Stimulated activated memory B cell treated with anti-CD40 and anti-IgM and Interleukin-4, amounts not matched to agents 10 μg/mL and 1 μg/mL and 100 μg/mL, for 72 hours (primary cell): ENCODE measurements around the gene PLCG1.

Experiments used
- ATAC-seq: fragments of 150-1000 bp; cut with Tn5 transposase; 2 replicates; pipeline ENCODE4 v1.10.0; 2021
- H3K27ac Mint-ChIP-seq: one replicate; pipeline ENCODE4 v1.8.0; 2022; ENCODE audit warnings: mild to moderate bottlenecking, mixed read lengths
- H3K27me3 Mint-ChIP-seq: one replicate; pipeline ENCODE4 v1.8.0; 2022; ENCODE audit warnings: mixed read lengths
- H3K36me3 Mint-ChIP-seq: one replicate; pipeline ENCODE4 v1.8.0; 2022; ENCODE audit warnings: mixed read lengths
- H3K4me1 Mint-ChIP-seq: one replicate; pipeline ENCODE4 v1.8.0; 2022; ENCODE audit warnings: mixed read lengths
- H3K4me3 Mint-ChIP-seq: one replicate; pipeline ENCODE4 v1.8.0; 2022; ENCODE audit warnings: mild to moderate bottlenecking, moderate library complexity, mixed read lengths
- H3K9me3 Mint-ChIP-seq: one replicate; pipeline ENCODE4 v1.8.0; 2022; ENCODE audit warnings: mixed read lengths

PLCG1 gene

DNA sequence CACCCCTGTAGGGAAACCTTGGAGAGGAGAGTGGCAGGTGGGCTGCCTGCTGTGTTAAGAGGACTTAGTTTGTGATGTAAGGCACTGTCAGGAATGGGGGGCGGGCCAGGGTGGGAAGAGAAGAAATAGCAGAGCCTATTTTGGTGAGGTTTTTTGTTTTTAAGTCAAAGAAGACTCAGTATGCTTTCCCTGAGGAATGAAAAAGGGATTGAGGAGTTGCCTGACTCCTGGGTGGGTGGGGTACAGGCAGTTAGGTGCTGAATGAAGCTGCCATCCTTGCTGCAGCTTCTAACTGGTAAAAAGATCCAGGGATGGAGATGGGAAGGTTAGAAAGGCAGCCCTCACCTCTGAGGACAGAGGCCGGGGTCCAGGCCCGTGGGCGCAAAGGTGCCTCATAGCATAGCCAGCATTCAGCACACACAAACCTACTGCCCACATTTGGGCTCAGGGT, 37.9 kb downstream of the PLCG1 start:
- H3K4me3 Mint-ChIP-seq = no peak overlapping the region
- H3K4me1 Mint-ChIP-seq = no peaks in the 10 kb centered on the region
- peaks cover 32% of the 10 kb centered on the region for H3K36me3 Mint-ChIP-seq
- no peaks in the 10 kb centered on the region for H3K9me3 Mint-ChIP-seq
- ATAC-seq = no peak
- no peaks in the 10 kb centered on the region for H3K27me3 Mint-ChIP-seq
- H3K27ac Mint-ChIP-seq = no peak overlapping the region

DNA sequence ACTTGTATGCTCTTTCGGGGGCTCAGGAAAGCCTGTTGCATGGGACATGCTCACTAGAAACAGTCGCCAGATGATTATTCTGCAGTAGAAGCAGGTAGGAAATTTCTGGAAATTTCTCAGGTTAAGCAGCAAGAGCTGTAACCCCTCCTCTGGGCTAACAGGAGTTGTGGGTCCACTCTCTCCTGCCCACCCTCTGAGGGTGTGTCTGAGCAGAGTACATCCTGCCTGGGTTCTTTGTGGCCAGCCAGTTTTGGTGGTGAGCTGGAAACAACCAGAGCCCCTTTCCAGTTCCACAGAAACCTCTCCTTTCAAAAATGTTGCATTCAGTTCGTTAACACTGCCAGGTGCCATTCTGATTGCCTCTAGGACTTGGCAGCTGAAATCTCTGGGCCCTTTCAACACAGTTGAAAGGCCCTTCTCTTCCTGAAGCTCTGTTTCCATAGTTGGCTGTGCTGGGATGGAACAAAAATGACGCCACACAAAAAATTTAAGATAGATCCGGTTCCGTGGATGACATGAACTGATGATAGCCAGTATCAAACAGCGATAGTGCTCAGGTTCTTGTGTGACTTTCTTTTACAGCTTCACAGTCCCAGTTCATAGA, 38.5 kb downstream of the PLCG1 start:
- no peak overlapping the region for H3K4me3 Mint-ChIP-seq
- no peak for ATAC-seq
- no peaks in the 10 kb centered on the region for H3K27me3 Mint-ChIP-seq
- no peaks in the 10 kb centered on the region for H3K9me3 Mint-ChIP-seq
- H3K36me3 Mint-ChIP-seq = peaks cover 26% of the 10 kb centered on the region
- H3K4me1 Mint-ChIP-seq = no peaks in the 10 kb centered on the region
- no peak overlapping the region for H3K27ac Mint-ChIP-seq

DNA sequence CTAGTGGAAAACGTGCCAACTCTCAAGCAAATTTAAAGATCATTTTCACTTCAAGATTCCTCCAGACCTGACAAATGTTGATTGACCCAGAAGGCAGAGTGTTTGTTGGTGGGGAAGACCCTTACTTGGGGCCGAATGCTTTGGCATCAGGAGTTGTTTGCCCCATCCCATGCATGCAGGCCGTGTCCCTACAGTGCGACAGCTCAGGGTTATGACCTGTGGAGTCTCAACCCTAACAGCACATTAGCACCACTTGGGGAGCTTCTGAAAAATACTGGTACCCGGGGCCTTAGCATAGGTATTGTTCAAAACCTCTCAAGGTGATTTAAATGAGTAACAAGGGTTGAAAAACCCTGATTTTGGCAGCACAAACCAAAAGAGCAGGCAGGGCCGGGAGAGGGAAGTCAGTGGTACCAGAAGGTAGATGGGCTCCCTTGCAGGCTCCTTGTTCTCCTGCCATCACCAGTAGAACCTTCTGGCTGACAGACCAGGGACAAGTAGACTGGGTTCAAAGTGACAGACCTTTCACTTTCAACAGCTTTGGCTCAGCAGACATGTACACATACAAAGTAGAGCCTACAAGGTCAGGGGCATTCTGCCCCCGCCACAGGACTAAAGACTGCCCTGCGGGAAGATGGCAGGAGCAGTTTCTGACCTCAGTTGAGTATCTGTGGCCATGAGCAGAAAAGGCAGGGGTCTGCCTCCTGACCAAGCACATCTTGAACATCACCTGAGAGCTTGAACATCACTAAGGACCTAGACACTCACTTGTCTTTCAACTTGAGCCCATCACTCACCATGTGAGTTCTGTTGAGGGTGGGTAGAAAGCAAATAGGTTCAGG, 39.6 kb downstream of the PLCG1 start:
- Mint-ChIP-seq H3K36me3 (peaks cover 15% of the 10 kb centered on the region), H3K27me3 (no peaks in the 10 kb centered on the region), H3K4me1 (no peaks in the 10 kb centered on the region), H3K27ac (no peak overlapping the region), H3K4me3 (no peak overlapping the region), H3K9me3 (no peaks in the 10 kb centered on the region)
- no peak for ATAC-seq

DNA sequence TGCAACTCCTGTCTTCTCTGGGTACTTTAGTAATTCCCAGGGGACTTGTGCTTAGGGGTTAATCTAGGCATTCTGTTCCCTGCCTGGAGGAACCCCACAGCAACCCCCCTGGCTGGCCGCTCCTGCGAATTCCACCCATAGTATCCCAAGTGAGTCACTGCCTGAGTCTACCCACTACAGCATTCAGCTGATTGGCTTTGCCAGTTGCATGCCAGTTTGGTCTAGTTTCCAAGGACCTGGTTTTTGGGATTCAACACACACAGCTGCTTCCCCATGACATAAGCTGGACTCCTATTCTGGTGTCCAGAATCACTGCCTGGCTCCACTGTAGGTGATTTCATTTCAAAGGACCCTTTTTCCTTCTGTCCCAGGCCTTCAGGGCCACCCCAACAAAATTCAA, 40.3 kb downstream of the PLCG1 start:
- ATAC-seq = no peak
- H3K27me3 Mint-ChIP-seq = no peaks in the 10 kb centered on the region
- H3K36me3 Mint-ChIP-seq = peaks cover 13% of the 10 kb centered on the region
- H3K4me3 Mint-ChIP-seq = no peak overlapping the region
- H3K27ac Mint-ChIP-seq = no peak overlapping the region
- H3K4me1 Mint-ChIP-seq = no peaks in the 10 kb centered on the region
- no peaks in the 10 kb centered on the region for H3K9me3 Mint-ChIP-seq

DNA sequence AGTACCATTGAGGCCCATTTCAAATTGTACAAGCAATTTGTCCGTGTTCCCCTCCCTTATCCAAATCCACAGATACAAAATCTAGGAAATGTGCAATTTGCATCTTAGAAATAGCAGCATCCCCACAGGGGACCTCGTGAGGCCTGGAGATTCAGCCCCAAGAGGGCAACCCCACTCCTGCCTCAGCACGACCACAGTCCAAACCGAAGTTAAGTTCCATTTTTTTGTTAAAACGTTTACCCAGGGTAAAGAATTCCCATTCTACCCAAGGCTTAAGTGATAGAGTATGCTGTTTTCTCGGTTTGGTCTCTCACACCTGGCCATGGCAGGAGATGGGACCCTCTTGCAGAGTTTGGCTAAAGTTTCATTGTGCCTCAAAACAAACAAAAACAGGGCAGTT, 41.2 kb downstream of the PLCG1 start:
- no peak for ATAC-seq
- Mint-ChIP-seq H3K36me3 (peaks cover 13% of the 10 kb centered on the region), H3K27ac (no peak overlapping the region), H3K9me3 (no peaks in the 10 kb centered on the region), H3K4me1 (no peaks in the 10 kb centered on the region), H3K27me3 (no peaks in the 10 kb centered on the region), H3K4me3 (no peak overlapping the region)

DNA sequence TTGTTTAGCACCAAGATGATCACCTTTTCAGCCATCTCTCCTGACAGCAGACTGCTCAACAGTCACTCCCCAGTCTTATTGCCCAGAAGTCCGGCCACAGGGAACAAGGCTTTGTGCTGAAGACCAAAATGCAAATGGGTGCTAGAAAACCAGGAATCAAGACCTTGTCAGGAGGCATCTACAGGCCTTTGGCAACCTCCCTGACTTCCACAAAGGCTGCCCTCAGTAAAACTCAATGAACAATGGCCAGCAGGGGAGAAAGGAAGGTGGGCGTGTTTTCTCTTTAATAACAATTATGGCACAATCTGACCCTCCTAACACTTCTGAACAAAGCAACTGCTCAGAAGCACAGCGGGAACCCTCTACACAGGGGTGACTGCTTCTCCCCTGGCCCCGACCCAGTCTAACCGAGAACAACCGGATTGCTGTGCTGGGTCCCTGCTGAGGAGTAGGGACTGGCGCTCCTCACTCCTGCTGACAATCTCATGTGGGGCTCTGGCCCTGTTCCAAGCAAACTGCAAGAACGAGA, 41.6 kb downstream of the PLCG1 start:
- Mint-ChIP-seq H3K4me3 (no peak overlapping the region), H3K9me3 (no peaks in the 10 kb centered on the region), H3K27me3 (no peaks in the 10 kb centered on the region), H3K36me3 (peaks cover 8% of the 10 kb centered on the region), H3K27ac (no peak overlapping the region), H3K4me1 (no peaks in the 10 kb centered on the region)
- no peak for ATAC-seq

DNA sequence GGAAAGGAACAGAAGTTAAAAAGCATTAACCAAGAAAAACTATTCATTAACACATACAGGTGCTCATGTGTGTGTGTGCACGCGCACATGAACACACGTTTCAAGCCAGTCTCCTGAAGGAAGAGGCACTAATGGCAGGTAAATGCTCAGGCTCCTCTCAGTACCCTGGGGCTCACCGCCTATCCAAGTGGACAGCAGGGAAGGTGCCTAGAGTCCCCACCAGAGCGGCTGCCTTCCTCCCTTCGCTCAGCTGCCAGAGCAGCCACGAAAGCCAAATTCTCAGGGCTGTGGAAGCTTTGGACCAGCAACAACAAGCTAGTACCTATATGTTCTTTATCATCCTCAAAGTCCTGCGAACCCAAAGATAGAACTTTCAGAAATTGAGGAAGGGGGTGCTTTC, 42.6 kb downstream of the PLCG1 start:
- Mint-ChIP-seq H3K27ac (no peak overlapping the region), H3K4me1 (no peaks in the 10 kb centered on the region), H3K9me3 (no peaks in the 10 kb centered on the region), H3K36me3 (peaks cover 1% of the 10 kb centered on the region), H3K27me3 (no peaks in the 10 kb centered on the region), H3K4me3 (no peak overlapping the region)
- no peak for ATAC-seq

DNA sequence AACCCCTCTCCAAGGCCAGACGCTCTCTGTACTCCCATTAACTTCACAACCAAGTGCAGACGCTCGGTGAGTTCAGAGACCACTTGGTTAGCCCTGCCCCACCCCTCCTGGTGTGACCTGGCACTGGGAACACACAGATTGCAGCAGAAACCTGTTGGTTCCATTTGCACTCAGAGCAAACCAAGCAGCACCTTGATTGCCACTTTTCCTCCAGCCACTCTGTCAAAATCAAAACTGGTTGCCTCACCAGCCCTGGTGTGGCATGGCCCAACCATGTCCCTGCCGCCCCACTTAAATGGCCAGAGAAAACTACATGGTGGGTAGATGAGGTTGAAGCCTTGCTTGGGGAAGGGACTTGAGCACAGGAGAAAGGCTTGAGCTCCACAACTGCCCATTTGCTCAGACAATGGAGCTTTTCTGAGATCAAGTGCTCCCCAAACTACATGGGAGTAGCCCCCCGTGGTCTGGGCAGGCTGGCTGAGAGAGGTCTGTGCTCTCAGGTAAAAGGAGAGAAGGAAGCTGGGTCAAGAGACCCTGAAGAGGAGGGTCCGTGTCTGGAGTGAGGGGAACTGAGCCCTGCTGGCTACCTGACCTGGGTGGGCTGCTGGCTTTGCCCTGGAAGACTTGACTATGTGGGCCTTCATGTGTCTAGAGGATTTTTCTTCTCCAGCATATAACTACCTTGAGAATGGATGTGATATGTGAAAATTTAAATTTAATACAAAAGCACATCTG, 43.4 kb downstream of the PLCG1 start:
- Mint-ChIP-seq H3K4me3 (no peak overlapping the region), H3K27ac (no peak overlapping the region), H3K4me1 (no peaks in the 10 kb centered on the region), H3K9me3 (no peaks in the 10 kb centered on the region), H3K36me3 (no peaks in the 10 kb centered on the region), H3K27me3 (no peaks in the 10 kb centered on the region)
- ATAC-seq = no peak

DNA sequence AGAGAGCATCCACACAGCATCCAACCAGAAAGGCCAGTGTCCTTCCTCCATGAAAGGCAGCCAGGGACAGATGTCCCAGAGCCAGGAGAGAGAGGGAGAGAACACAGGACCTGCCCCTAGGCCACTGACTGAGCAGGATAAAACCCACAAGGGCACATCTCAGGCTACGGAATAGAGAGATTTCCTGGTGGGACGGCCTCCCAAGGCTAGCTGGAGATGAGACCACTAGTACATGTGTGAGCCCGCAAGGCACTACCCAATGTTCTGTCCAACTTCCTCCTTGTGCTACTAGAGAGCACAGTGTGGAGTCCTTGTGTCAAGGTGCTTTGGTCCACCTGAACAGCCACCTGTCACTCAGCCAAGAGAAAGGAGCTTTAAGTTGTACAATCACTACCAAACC, 44.2 kb downstream of the PLCG1 start:
- ATAC-seq = no peak
- H3K4me1 Mint-ChIP-seq = no peaks in the 10 kb centered on the region
- H3K27ac Mint-ChIP-seq = no peak overlapping the region
- H3K4me3 Mint-ChIP-seq = no peak overlapping the region
- H3K27me3 Mint-ChIP-seq = no peaks in the 10 kb centered on the region
- H3K9me3 Mint-ChIP-seq = no peaks in the 10 kb centered on the region
- H3K36me3 Mint-ChIP-seq = no peaks in the 10 kb centered on the region

DNA sequence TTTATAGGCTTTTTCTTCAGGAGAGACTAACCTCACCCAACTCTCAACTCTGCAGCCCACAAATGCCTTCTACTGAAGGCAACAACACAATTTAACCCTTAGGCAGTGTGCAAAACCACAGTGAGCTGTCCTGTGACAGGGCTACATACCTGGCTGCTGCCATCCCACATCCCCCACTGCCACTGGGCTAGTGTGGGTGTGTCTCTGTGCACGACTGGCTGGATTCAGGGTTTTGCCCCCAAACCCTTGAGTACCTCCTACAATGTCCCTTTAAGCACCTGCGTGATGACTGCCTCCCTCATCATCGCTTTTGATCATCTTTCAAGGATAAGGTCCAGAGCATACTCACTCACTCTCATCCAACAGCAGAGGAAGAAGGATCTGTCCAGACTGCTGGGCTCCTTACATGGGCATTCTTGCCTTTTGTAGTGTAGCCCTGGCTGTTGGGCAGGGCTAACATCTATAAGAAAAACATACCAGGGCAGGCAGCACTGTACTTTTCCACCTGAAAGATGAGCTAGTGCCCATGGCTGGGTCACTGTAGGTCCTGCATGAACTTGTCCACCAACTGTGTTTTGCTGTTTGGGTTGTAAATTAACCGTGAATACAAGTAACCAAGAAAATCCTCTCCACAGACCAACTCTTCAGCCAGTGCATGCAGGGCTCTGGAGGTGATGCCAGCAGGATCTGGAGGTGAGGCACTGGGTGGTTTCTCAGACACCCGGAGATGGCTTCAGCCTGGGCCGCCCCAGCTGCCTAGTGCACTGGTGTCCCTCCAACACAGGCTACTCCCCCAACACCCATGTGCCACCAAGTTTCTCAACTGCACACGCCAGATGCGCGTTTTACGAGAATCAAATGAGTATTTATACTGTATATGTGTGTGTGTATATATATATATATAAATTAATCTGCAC, 45.2 kb downstream of the PLCG1 start:
- no peak for ATAC-seq
- no peak overlapping the region for H3K4me3 Mint-ChIP-seq
- no peaks in the 10 kb centered on the region for H3K9me3 Mint-ChIP-seq
- H3K27me3 Mint-ChIP-seq = no peaks in the 10 kb centered on the region
- no peak overlapping the region for H3K27ac Mint-ChIP-seq
- no peaks in the 10 kb centered on the region for H3K36me3 Mint-ChIP-seq
- no peaks in the 10 kb centered on the region for H3K4me1 Mint-ChIP-seq

DNA sequence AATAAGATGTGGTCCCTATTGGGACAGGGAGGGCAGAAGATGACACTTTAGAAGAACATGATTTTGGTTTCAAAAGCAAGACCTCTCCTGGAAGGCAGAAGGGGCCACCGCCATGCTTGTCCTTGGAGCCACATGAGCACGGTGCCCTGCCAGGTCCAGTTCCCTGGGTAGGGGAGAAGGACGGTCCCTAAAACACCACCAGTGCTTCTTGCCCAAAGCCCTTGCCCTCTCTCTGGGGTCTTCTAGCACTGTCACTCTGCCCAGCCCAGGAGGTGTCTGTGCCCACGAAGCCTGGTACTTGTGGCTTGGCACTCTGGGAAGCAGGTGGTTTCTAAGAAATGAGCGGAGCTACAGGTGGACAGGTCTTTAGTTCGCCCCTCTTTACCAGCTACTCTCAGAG, 46.0 kb downstream of the PLCG1 start:
- Mint-ChIP-seq H3K9me3 (peaks cover 3% of the 10 kb centered on the region), H3K4me3 (no peak overlapping the region), H3K36me3 (no peaks in the 10 kb centered on the region), H3K27me3 (no peaks in the 10 kb centered on the region), H3K4me1 (no peaks in the 10 kb centered on the region), H3K27ac (no peak overlapping the region)
- ATAC-seq = no peak

DNA sequence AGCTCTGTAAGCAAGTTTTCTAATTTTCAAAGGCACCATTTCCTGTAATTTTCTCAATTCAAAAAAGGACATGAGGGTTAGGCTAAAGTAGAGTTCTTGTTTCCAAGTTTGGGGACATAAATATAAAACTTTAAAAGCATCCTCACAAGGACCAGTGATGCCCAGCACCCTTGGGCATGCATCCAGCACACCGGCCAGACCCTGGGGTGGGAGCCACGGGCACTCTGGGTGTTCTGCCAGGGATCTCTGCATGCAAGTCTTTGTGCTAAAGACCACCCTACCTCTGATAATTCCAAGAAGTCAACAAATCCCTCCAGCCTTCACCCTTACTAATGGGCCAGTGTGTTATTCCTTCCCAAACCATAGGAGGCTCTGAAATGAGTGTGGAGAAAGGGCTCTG, 46.5 kb downstream of the PLCG1 start:
- Mint-ChIP-seq H3K27me3 (no peaks in the 10 kb centered on the region), H3K36me3 (peaks cover 2% of the 10 kb centered on the region), H3K4me1 (no peaks in the 10 kb centered on the region), H3K4me3 (no peak overlapping the region), H3K27ac (no peak overlapping the region), H3K9me3 (peaks cover 3% of the 10 kb centered on the region)
- ATAC-seq = no peak

DNA sequence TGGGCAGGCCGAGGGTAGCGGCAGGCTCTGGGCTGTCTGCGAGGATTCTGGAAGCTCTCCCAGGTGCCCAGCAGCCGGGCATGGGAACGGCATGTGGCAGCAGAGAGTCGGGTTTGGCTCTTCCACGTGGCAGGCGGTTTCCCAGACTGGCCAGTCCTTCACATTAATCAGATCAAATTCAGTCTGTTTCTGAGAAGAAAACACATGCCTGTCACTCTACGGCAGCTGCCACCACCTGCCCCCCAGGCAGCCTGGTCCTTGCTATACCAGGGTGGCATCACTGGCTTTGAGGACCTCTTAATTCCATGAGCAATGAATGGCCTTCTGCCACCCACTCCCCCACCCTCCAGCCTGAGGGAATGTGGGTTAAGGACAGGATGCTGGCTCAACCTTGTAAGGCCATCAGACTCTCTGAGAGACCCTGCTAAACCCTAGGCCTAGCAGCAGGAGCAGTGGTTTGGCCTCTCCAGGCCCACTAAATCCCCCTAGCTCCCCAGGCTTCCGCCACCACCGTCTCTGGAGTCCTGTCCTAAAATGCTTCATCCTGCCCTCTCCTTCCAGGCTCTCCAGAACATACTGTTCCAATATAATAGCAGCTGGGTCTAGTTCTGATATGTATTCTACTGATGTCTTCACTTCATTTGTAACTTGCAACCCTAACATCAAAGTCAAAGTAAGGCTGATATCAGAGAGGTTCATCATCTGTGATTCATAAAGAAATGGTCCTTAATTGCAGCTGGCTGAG, 47.8 kb downstream of the PLCG1 start:
- Mint-ChIP-seq H3K27ac (no peak overlapping the region), H3K36me3 (peaks cover 13% of the 10 kb centered on the region), H3K27me3 (no peaks in the 10 kb centered on the region), H3K4me1 (no peaks in the 10 kb centered on the region), H3K4me3 (no peak overlapping the region), H3K9me3 (peaks cover 7% of the 10 kb centered on the region)
- no peak for ATAC-seq

DNA sequence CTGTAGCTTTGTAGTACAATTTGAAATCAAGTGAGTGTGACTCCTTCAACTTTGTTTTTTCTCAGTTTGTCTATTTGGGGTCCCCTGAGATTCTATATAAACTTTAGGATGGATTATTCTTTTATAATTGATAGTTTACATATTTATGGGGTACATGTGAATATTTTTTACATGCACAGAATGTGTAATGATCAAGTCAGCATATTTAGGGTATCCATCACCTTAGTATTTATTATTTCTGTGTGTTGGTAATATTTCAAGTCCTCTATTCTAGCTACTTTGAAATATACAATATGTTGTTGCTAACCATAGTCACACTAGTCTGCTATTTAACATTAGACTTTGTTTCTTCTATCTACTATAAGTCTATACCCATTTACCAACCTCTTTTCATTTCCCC, 50.3 kb downstream of the PLCG1 start:
- Mint-ChIP-seq H3K4me1 (no peaks in the 10 kb centered on the region), H3K9me3 (peaks cover 23% of the 10 kb centered on the region), H3K4me3 (no peak overlapping the region), H3K36me3 (peaks cover 36% of the 10 kb centered on the region), H3K27ac (no peak overlapping the region), H3K27me3 (no peaks in the 10 kb centered on the region)
- no peak for ATAC-seq
